WI38 (cell line): Measurements from ENCODE around the gene EPB41.
"Not testable (repeated sequence)": the region's sequence is repeated elsewhere in the genome, so short reads cannot be mapped to it uniquely, and the experiment has no call there.

Source experiments
- H3K4me3 ChIP-seq: 2 replicates; pipeline ENCODE4 v1.5.1; 2011; ENCODE audit warnings: low read depth, mild to moderate bottlenecking, control low read depth, low read length
- TF ChIP-seq, protein P1 (sequence below): IDR thresholded peaks from 2 replicates; pipeline ENCODE4 v1.5.1; 2012; ENCODE audit warnings: low read depth, mild to moderate bottlenecking, control low read depth, low read length

Gene EPB41

DNA sequence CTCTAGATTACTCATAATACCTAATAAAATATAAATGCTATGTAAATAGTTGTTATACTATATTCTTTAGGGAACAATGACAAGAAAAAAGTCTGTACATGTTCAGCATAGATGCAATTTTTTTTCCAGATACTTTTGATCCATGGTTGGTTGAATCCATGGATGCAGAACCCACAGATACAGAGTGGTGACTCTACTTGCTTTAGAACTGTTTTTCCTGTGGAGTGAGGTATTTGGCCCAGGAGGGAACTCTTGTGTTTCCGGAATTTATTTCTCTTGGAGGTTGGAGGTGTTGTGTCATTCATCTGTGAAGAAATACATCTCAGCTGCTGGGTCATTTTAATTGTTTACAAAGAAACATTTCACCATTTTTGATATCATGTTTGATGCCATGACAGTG is 180.6 kb downstream of the EPB41 start:
- H3K4me3 ChIP-seq = no peak overlapping the region
- TF ChIP-seq, protein P1, sequence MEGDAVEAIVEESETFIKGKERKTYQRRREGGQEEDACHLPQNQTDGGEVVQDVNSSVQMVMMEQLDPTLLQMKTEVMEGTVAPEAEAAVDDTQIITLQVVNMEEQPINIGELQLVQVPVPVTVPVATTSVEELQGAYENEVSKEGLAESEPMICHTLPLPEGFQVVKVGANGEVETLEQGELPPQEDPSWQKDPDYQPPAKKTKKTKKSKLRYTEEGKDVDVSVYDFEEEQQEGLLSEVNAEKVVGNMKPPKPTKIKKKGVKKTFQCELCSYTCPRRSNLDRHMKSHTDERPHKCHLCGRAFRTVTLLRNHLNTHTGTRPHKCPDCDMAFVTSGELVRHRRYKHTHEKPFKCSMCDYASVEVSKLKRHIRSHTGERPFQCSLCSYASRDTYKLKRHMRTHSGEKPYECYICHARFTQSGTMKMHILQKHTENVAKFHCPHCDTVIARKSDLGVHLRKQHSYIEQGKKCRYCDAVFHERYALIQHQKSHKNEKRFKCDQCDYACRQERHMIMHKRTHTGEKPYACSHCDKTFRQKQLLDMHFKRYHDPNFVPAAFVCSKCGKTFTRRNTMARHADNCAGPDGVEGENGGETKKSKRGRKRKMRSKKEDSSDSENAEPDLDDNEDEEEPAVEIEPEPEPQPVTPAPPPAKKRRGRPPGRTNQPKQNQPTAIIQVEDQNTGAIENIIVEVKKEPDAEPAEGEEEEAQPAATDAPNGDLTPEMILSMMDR = no peak

DNA sequence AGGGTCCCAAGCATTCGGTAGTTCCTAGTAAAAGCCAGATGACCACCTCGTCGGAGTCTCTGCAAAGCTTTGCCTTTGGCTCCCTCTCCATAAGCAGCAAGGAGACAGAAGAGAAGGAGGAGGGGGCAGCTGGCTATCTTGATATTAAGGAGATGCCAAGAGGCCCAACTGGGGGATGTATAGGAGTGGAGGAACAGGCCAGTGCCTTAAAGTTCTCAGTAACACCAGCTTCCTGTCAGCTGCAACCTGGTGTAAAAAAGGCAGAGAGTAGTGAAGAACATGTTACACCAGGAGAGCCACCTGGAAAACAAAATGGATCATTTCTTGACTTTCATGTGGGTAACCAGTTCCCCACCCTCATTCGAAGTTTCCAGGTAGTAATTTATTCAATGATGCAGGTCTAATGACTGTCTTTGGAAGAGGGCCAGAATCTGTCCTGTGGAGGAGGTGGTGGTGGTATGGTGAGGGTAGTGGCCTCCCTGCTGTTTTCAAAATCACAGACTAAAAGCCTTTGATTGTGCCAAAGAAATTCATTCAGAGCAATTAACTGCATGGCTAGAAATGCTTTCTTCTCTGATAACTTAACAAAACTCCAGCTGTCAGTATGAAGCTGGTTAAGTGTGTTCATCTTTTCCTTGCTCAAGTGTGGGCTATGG is 182.0 kb downstream of the EPB41 start:
- TF ChIP-seq, protein P1 = no peak
- no peak overlapping the region for H3K4me3 ChIP-seq

DNA sequence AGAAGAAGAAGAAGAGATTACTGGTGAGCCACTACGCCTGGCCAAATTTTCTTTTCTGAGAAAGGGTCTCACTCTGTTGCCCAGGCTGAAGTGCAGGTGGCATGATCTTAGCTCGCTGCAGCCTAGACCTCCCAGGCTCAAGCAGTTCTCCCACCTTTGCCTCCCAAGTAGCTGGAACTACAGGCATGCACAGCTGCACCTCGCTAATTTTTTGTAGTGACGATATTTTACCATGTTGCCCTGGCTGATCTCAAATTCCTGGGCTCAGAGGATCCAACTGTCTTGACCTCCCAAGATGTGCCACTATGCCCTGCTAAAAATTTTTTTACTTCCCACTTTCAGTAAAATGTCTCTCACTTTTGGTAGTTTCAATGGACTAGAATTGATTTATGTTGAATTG is 184.9 kb downstream of the EPB41 start:
- H3K4me3 ChIP-seq = no peak overlapping the region
- TF ChIP-seq, protein P1 = no peak

DNA sequence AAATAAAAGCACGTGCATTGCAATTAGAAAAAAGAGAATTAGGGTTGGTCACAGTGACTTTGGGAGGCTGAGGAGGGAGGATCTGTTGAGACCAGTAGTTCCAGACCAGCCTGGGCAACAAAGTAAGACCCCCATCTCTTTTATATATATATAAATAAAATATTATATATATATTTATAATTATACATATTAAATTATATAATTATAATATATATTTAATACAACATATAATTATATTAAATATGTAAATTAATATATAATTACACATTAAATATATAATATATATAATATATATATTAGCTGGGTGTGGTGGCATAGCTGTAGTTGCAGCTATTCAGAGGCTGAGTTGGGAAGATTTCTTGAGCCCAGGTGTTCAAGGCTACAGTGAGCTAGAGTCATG is 186.1 kb downstream of the EPB41 start:
- TF ChIP-seq, protein P1 = no peak
- no peak overlapping the region for H3K4me3 ChIP-seq

DNA sequence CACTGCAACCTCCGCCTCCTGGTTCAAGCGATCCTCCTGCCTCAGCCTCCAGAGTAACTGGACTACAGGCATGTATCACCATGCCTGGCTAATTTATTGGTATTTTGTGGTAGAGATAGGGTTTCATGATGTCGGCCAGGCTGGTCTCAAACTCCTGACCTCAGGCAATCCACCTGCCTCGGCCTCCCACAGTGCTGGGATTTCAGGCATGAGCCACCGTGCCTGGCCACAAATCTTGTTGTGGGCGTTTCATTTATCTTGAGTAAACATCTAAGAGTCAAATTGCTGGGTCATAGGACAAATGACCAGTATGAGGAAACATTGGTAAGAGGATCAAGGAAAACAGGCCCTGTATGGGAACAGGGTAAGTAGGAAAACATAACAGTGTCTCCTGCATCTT is 191.5 kb downstream of the EPB41 start:
- TF ChIP-seq, protein P1 = no peak

DNA sequence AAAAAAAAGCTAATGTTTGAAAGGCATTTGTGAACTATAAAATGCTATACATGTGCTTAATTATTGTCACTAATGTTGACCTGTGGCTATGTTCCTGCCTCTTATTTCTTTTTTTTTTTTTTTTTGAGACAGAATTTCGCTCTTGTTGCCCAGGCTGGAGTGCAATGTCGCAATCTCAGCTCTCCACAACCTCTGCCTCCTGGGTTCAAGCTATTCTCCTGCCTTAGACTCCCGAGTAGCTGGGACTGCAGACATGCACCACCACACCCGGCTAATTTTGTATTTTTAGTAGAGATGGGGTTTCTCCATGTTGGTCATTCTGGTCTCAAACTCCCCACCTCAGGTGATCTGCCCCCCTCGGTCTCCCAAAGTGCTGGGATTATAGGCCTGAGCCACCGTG is 193.7 kb downstream of the EPB41 start:
- not testable (repeated sequence) for H3K4me3 ChIP-seq

More for the DNA sequence above, 191.5 kb downstream of the EPB41 start:
- H3K4me3 ChIP-seq = no peak overlapping the region

DNA sequence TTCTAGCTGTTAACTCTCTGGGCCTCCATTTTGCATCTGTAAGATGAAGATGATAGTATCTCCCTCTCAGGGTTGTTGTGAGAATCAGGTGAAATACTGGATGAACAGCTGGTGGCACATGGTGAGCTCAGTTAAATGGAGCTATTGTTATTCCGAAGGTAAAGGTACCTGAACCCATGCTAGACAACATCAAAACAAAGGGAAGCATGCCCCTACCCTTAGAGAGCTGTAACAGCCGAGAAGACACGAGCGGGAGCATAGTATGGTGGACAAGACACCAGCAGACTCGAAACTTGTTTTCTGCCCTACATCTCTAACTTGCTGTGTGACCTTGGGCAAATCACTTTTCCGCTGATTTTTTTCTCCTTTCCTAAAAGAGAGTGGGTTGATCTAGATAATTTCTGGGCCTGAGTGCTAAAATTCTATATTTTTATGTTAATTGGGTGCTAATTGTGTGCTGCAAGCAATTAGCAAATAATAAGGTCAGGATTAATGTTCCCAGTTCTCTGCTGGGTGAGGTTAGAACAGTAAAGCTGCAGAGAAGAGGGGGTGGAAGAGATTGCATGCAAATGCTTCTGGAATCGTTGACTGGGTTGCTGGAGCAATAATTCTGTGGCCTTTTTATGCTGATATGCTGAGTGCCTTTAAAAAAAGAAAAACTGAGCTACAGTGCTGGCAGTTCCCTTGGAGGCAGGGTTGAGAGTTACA is 198.5 kb downstream of the EPB41 start:
- TF ChIP-seq, protein P1 = no peak
- H3K4me3 ChIP-seq = no peak overlapping the region
